ENCODE measurements around the gene RAB42. TPM values are rescaled to one million over a fixed set of nuclear protein-coding genes. Genes with fewer than 3 reads are reported as not detected.
"Not testable (repeated sequence)": the region's sequence is repeated elsewhere in the genome, so short reads cannot be mapped to it uniquely, and the experiment has no call there.

Gene RAB42, protein sequence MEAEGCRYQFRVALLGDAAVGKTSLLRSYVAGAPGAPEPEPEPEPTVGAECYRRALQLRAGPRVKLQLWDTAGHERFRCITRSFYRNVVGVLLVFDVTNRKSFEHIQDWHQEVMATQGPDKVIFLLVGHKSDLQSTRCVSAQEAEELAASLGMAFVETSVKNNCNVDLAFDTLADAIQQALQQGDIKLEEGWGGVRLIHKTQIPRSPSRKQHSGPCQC
- total RNA-seq, result 1 to 10 TPM; 3.0 to 4.7 TPM
- long read RNA-seq, transcript RAB42-202 (2 exons, 857 nt), result major isoform, 6 of 10 reads
- long read RNA-seq, partial matches to known transcripts, result 0 of 10 reads
- long read RNA-seq, other reads (novel, unspliced or antisense), result 4 of 10 reads

DNA sequence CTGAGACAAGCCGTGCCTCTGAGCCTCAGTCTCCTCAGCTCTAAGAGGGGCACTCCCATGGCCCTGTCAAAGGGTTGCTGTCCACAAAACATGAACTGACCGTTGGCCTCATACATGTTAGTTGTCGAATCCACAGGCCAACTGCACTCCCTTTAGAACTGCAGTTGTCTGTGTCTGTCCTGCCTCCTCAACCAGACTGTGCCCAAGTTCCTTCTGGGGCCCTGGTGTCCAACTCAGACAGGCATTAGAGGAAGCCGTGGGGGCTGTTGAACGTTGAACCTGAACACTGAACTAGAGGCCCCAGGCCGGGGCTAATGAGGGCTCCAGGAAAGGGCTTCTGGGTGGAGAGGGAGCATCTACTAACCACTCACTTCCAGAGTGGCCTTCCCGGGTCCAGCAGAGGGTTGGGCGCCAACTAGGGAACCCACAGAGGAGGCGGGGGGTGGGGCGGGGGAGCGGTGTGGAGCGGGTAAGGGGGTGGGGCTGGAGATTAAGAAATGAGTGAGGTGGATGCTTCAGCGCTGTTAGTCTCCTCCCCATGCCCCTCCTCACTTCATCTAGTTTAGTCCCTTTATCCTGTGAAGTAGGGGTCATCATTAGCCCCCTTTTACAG, at the start of gene RAB42:
Gene RAB42, plus strand, starts transcription at position 558 of the 613 bp plus-strand sequence. CDS start 247 bp downstream, outside the sequence.
- intact Hi-C loops (cut with DNase I, micrococcal nuclease), result no loop called here
- DNase-seq (peak; percentile 41 to 60), ATAC-seq (peak; percentile 5)

DNA sequence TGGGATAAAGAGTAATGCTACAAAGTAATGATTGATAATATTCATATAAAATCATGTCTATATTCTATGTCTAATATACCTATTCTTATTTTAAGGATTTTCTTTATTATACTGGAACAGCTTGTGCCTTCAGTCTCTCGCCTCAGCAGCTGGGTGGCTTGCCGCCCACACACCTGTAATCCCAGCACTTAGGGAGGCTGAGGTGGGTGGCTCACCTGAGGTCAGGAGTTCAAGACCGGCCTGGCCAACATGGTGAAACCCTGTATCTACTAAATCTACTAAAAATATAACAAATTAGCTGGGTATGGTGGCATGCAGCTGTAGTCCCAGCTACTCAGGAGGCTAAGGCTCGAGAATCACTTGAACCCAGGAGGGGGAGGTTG, 46.8 kb upstream of the RAB42 start:
- intact Hi-C loops (cut with DNase I, micrococcal nuclease), result no loop called here
- ATAC-seq (no peak), DNase-seq (no peak)

DNA sequence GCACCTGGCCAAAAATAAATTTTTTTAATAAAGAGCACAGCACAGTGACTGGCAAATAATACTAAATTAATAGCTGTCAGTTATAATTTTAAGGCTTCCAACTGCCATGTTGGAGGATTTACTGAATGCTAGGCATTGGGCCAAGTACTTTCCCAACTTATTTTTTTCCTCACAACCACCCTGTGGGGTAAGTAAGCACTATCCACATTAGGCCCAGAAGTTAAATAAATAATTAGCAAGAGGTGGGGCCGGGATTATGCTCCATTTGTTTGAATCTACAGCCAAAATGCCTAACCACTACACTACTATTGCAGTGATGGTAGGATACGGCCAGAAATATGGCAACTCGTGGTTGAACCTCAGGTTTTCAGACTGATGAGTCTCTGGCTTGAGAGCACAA, 43.7 kb upstream of the RAB42 start:
- ATAC-seq (no peak), DNase-seq (no peak)
- intact Hi-C loops (cut with DNase I, micrococcal nuclease), result no loop called here

DNA sequence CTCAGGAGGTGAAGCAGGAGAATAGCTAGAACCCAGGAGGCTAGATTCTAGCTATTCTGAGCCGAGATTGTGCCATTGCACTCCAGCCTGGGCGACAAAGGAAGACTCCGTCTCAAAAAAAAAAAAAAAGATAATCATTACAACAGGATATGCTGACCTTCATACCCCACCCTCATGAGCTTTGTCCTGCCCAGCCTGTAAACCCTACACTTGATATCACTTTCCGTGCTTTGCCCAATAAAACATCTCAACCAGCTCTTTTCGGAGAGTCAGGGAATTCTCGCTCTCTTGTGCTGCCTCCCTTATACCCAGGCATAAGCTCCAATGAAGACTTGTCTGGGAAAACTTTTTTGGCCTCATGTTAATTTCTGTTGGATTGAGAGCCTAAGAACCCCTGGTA, 40.7 kb upstream of the RAB42 start:
- peak; percentile 21 to 52 for DNase-seq
- intact Hi-C loops (cut with DNase I, micrococcal nuclease), result no loop called here
- ATAC-seq, result peak; percentile 62

DNA sequence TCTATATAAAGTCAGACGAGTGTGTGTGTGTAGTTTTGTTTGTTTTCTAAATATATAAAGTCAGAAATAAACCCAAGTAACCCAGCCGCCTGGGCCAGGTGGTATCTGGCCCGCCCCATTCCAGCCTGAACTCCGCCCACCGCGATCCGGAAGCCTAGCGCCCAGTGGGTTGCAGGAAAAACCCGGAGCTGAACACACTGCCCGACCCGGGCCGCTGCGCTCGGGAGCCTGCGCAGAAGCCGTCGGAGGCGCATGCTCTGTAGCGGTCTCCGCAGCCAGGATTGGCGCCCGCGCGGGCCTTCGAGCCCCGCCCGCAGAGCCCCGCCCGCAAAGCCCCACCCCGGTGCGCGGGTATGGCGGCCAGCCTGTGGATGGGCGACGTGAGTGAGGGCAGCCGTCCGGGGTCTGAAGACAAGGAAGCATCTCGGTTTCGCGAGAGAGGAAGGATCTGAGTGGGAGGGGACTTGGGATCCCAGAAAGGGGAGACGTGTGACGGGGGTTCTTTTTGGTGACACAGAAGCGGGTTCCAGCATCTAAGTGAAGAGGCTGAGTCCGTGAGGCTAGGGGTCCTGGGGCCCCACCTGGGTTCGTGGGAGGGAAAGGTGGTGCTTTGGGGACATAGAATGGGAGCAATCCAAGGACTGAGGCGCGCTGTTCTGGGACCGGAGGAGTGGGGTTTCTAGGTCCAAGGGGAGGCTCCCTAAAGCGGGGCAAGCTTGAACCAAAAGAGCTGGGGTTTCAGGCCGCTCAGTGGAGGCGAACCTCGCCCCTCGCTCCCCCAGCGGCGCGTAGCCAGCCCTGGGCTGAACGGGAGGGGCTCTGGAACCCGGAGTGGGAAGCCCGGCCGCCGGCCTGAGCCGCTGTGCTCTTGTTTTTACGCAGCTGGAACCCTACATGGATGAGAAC, 39.1 kb upstream of the RAB42 start, which contains the start of gene TRNAU1AP:
Gene TRNAU1AP, plus strand, starts transcription at position 328 of the 906 bp plus-strand sequence. Its CDS starts 26 bp downstream, at position 354.
- DNase-seq (peak; percentile 97 to 99), ATAC-seq (peak; percentile 94)
- intact Hi-C loops (cut with DNase I, micrococcal nuclease), result no loop called here

DNA sequence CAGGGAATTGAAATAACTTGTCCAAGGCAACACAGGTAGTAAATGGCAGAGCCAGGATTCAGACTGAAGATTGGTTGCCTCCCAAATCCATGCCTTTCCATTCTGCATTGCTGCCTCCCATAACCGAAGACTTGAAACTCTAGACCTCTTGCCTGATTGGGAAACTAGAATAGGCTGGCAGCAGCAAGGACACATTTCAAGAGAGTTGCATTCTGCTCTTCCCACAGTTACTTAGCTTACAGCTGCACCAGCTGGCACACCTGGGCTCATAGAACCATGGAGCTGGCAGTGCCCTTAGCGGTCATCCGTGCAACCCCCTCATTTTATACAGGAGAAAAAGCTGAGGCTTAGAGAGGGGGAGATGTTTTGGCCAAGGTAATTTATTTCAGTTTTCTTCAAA, 31.2 kb upstream of the RAB42 start:
- intact Hi-C loops (cut with DNase I, micrococcal nuclease), result no loop called here
- no peak for DNase-seq
- ATAC-seq, result no peak

DNA sequence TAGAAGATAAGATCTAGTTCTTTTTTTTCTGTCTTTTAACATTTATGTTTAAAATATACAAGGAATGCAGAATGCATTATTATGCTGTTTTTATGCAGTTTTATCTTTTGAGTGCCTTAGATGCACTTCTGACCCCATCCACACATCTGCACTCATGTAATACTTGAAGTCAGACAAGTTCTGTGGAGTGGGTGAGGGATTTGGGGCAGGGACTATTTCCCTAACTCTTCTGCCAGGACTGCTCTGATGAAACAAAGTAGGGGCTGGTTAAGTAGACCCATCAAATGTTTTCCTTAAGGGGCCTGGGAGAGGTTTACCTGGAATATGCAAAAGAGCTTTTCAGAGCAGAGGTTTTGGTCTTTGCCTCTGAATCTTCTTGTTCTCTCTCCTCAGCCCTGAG, 27.8 kb upstream of the RAB42 start:
- DNase-seq (no peak), ATAC-seq (no peak)
- intact Hi-C loops (cut with DNase I, micrococcal nuclease), result no loop called here

DNA sequence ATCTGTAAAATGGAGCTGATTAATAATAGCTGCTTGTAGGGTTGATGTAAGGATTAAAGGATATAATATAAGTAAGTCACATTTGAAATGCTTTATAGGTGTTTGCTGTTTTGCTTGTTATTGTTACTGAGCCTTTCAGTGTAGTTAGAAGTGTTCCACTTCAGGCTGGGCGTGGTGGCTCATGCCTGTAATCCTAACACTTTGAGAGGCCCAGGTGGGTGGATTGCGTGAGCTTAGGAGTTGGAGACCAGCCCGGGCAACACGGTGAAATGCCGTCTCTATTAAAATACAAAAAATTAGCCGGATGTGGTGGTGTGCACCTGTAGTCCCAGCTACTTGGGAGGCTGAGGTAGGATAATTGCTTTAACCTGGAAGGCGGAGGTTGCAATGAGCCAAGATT, 27.0 kb upstream of the RAB42 start:
- intact Hi-C loops (cut with DNase I, micrococcal nuclease), result no loop called here

DNA sequence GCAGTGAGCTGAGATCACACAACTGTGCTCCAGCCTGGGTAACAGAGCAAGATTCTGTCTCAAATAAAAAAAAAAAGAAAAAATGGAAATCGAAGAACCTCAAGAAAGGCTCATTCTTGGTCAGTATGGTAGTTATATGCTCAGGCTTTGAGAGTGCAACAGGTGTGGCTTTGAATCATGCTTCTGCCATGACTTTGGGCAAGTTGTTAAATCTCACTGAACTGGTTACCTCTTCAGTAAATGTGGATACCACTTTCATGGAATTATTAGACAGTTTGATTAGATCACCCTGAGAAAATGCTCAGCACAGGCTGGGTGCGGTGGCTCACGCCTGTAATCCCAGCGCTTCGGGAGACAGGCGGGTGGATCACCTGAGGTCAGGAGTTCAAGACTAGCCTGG, 26.3 kb upstream of the RAB42 start:
- intact Hi-C loops (cut with DNase I, micrococcal nuclease), result no loop called here
- DNase-seq, result no peak
- ATAC-seq, result no peak

More for the DNA sequence above, 27.0 kb upstream of the RAB42 start:
- ATAC-seq (no peak), DNase-seq (no peak)

DNA sequence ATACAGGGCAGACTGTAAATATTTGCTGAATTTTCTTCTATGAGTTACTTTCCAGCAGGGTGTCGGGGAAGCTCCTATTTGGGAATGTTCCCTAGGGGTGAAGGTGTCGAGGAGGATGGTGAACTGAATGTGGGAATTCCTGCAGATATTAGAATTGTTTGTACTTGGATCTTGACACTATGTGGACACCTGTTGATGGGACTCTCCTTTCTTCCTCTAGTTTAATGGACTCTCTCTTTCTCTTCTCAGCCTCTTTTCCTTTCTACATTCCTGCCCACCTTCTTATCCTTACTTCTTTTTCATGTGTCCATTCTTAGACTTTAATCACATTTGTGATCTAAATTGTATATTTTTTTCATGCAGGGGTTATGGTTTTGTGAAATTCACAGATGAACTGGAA, 25.1 kb upstream of the RAB42 start:
- ATAC-seq (no peak), DNase-seq (no peak)
- intact Hi-C loops (cut with DNase I, micrococcal nuclease), result no loop called here

DNA sequence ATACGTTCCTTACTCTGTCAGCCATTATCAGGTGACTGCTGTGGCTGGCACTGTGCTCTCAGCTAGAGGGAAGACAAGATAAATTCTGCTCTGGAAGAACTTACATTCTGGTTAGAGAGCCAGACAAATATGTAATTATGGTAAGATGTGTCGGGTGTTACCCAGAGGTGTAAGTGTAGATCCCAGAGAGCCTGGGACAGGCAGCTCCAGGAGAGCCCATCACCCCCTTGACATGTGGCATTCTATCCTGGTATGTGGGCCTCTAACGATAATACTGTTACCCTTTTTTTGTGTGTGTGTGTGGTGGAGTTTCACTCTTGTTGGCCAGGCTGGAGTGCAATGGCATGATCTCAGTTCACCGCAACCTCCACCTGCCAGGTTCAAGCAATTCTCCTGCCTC, 20.2 kb upstream of the RAB42 start:
- ATAC-seq, result no peak
- intact Hi-C loops (cut with DNase I, micrococcal nuclease), result no loop called here

DNA sequence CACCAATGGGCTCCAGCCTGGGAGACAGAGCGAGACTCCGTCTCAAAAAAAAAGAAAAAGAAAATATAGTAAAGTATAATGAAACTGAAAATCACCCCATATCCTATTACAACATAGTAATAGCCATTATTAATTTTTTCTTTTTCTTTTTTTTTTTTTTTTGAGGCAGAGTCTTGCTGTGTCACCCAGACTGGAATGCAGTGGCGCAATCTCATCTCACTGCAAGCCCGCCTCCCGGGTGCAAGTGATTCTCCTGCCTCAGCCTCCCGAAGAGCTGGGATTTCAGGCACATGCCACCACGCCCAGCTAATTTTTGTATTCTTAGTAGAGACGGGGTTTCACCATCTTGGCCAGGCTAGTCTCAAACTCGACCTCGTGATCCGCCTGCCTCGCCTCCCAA, 19.2 kb upstream of the RAB42 start:
- ATAC-seq; DNase-seq; intact Hi-C loops (cut with DNase I, micrococcal nuclease): not testable (repeated sequence)

More for the DNA sequence above, 20.2 kb upstream of the RAB42 start:
- DNase-seq, result no peak

DNA sequence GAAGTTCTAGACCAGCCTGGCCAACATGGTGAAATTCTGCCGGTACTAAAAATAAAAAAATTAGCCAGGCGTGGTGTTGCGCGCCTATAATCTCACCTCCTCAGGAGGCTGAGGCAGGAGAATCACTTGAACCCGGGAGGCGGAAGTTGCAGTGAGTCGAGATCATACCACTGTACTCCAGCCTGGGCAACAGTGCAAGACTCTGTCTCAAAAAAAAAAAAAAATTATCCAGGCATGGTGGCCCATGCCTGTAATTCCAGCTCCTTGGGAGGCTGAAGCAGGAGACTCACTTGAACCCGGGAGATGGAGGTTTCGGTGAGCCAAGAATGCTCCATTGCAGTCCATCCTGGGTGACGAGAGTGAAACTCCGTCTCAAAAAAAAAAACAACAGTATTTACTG, 18.5 kb upstream of the RAB42 start:
- intact Hi-C loops (cut with DNase I, micrococcal nuclease), result no loop called here
- ATAC-seq, result no peak
- no peak for DNase-seq

DNA sequence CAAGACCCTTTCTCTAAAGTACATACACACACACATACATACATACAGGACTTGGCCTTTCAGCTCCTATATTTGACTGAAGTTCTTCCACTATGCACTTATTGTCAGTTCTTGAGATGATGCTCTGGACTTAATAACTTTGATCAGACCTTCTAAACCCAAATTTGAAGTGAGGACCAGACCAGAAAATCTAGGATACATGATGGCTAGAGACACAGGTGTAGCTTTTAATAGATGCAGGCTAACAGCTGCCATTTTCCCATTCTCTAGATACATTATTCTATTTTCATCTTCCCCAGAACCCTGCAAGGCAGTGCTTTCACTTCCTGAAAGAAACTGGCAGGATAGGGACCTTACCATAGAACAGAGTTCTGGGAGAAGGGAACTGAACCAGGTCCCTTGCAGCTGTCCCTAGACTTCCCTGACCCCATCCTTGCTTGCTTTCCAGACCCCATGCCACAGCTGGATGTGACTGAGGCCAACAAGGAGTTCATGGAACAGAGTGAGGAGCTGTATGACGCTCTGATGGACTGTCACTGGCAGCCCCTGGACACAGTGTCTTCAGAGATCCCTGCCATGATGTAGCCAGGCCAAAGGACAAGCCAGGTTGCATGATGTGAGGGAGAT, 14.9 kb upstream of the RAB42 start:
- no peak for DNase-seq
- intact Hi-C loops (cut with DNase I, micrococcal nuclease), result no loop called here
- no peak for ATAC-seq

DNA sequence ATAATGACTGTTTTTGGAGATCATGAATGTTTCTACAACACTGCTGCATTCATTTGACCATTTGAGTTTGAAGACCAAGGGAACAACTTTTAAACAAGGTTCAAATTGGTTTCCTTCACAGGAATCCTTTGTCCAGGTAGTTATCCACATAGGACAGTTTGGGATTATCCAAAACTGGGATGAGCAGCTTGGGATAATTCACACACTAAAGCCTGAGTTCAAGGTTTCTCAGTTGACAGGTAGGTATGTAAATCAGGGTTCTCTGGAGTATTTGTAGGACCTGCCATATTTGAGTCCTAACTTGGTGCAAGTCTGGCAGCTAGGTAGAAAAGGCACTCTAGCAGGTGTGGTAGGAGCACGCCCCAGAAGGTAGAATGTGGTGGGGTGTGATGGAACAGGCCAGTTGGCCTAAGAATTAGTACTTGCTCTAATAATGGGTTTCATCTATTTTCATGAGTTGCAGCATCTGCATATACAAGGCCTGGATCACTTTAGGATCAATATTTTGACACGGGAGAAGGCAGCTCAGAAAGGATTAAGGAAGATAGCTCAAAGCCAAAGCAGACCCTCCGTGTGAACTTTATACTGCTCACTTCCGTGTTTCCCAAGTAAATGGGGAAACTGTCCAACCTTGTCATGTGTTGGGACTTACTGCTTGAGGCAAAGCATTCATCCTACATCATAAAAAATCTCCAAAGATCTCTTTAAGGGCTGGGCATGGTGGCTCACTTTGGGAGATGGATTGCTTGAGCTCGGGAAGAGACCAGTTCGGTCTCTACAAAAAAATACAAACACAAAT, 14.1 kb upstream of the RAB42 start:
- DNase-seq, result no peak
- intact Hi-C loops (cut with DNase I, micrococcal nuclease), result no loop called here
- ATAC-seq, result no peak

DNA sequence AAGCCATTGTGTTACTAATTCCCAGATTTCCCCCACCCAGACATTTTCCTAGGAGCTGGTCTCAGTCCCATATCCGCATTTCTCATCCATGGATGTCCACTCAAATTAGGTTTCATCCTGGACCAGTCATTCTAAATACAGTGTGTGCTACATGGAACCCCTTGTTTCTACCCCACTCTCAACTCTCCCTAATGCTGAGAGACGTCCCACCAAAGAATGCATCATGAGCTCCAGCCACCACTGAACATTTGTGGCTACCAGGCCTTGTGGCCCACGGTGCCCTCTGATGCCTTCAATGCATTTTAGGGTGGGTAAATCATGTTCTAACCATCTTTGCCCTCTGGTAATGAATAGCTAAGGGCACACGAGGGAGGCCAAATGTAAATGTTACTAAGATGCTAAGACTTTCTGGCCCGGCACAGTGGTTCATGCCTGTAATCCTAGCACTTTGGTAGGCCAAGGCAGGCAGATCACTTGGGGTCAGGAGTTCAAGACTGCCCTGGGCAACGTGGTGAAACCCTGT, 13.3 kb upstream of the RAB42 start:
- intact Hi-C loops (cut with DNase I, micrococcal nuclease), result no loop called here
- no peak for DNase-seq
- no peak for ATAC-seq

DNA sequence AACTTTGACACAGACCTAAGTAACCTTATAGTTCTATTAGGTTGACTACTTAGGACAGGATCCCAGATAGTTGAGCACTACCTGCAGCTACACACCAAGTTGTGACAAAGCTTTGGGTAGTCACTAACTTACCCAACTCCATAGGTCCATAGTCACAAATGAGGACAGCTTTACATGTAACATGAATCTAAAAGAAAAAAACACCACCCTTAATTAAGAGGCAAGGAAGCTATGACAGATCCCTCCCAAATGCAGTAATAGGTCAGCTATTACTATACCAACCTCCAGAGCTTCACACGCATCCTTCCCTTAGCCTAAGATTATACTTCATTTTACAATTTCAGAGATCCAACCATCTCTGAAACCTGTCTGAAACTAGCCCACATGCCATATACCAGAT, 12.7 kb upstream of the RAB42 start:
- intact Hi-C loops (cut with DNase I, micrococcal nuclease), result no loop called here
- DNase-seq (no peak), ATAC-seq (no peak)

Measured in left colon (tissue), 2 donors.